Psoas muscle (tissue), 8 donors: ENCODE data around the gene ZBTB39. TPM values are rescaled to one million over a fixed set of nuclear protein-coding genes. Genes with fewer than 3 reads are reported as not detected.

ENCODE experiments used
- ATAC-seq, 4 donors: fragments of 200-7000 bp; cut with Tn5 transposase; one replicate each; pipeline ENCODE4 v1.9.1; 2020; ENCODE audit warnings: moderate library complexity in 3 of 4, mild to moderate bottlenecking in 2 of 4
- DNase-seq, 2 donors: peaks; one replicate each; pipeline ENCODE4 v3.0.0-alpha.2; 2020
- H3K27ac ChIP-seq: fragments of 200-600 bp; one replicate; pipeline ENCODE4 v1.8.0; 2022
- H3K27me3 ChIP-seq, 3 donors: fragments of 200-600 bp in 1 of 3; one replicate each; pipeline versions ENCODE4 v1.6.1 to v1.8.0; 2013 to 2022; ENCODE audit warnings: low read length in 2 of 3, mild to moderate bottlenecking in 2 of 3, moderate library complexity in 1 of 3; ENCODE audit not compliant: insufficient read depth in 3 of 3
- H3K36me3 ChIP-seq, 2 donors: fragments of 200-600 bp in 1 of 2; one replicate each; pipeline versions ENCODE4 v1.6.1 to v1.8.0; 2013 to 2022; ENCODE audit warnings: low read depth in 1 of 2, mild to moderate bottlenecking in 1 of 2, moderate library complexity in 1 of 2; ENCODE audit not compliant: insufficient read depth in 1 of 2
- H3K4me1 ChIP-seq: fragments of 200-600 bp; one replicate; pipeline ENCODE4 v1.8.0; 2022
- H3K4me3 ChIP-seq: fragments of 200-600 bp; one replicate; pipeline ENCODE4 v1.8.0; 2022; ENCODE audit warnings: mild to moderate bottlenecking
- H3K9me3 ChIP-seq: fragments of 200-600 bp; one replicate; pipeline ENCODE4 v1.8.0; 2022
- CTCF ChIP-seq: fragments of 200-600 bp; IDR thresholded peaks from one replicate; pipeline ENCODE4 v1.8.0; 2022; ENCODE audit warnings: antibody characterized with exemption
- WGBS, 3 donors: extraction: QIAGEN DNeasy Blood & Tissue Kit; methylation state at CpG; one replicate each; pipeline versions ENCODE4 v1.1.6 to v1.1.7; 2013; 5-methylcytosine and 5-hydroxymethylcytosine counted together
- intact Hi-C, 2 donors: fragments of 100-400 bp; cut with DNase I; formaldehyde crosslinking; loops; one replicate each; pipeline versions ENCODE4 v1.11.0 to v1.14.2; 2022
- polyA plus RNA-seq, 3 donors: library from polyadenylated mRNA; stranded (reverse); fragments of 200-250 nt; gene quantifications; one replicate each; pipeline ENCODE4 v1.2.3, GENCODE V29; 2013
- total RNA-seq, 4 donors: library from RNA; stranded (reverse); fragmentation: NEBNext Ultra II Directional in 2 of 4; extraction: Animal tissue kit (Norgen Biotek cat#: 25700) in 2 of 4; gene quantifications; one replicate each; pipeline versions ENCODE4 v1.2.1 to v1.2.4, GENCODE V29; 2021 to 2023
- donor health status: healthy with polysubstance abuse.
- donor health status: DM: no; HTN: no; CAD: no; lungs with moderate emphysema.
- donor health status: Bipolar disorder and iron deficiency.
- donor health status: healthy.
- donor health status: DM: yes; HTN: yes; CAD: no.
- donor health status: DM: no; HTN: no; CAD: no.
- donor health status: DM: no; HTN: no; CAD: no.
- donor health status: DM: yes; HTN: yes; CAD: no.

The ZBTB39 gene
- total and polyA plus RNA-seq, 7 donors: 1.2 to 5.2 (median 3.2) TPM

- ATAC-seq: no peak
Observed at GRCh38 chr12:57046947-57047890, 40.9 kb upstream of the ZBTB39 start.

GRCh38 chr12:57046086-57046791 lies 39.9 kb upstream of the ZBTB39 start:
- DNase-seq: no peak
- ATAC-seq: no peak
- Histone ChIP-seq H3K9me3 (no peaks in the 10 kb centered on the region), H3K27ac (no peak overlapping the region), H3K4me1 (no peaks in the 10 kb centered on the region), H3K27me3 (no peaks in the 10 kb centered on the region), H3K36me3 (no peaks in the 10 kb centered on the region), H3K4me3 (no peak overlapping the region)
- intact Hi-C loops: no loop called here
- no peak for TF ChIP-seq CTCF
- 17 to 30% (median 24%) methylated on average over 6 of the region's 6 CpGs for WGBS, 3 donors

More at GRCh38 chr12:57046947-57047890, 40.9 kb upstream of the ZBTB39 start:
- Histone ChIP-seq H3K27ac (no peak overlapping the region), H3K9me3 (no peaks in the 10 kb centered on the region), H3K4me1 (no peaks in the 10 kb centered on the region), H3K27me3 (no peaks in the 10 kb centered on the region), H3K36me3 (no peaks in the 10 kb centered on the region), H3K4me3 (no peak overlapping the region)
- 56 to 68% (median 61%) methylated on average over 10 of the region's 10 CpGs for WGBS, 3 donors
- no peak for DNase-seq
- intact Hi-C loops: no loop called here
- no peak for TF ChIP-seq CTCF

DNA sequence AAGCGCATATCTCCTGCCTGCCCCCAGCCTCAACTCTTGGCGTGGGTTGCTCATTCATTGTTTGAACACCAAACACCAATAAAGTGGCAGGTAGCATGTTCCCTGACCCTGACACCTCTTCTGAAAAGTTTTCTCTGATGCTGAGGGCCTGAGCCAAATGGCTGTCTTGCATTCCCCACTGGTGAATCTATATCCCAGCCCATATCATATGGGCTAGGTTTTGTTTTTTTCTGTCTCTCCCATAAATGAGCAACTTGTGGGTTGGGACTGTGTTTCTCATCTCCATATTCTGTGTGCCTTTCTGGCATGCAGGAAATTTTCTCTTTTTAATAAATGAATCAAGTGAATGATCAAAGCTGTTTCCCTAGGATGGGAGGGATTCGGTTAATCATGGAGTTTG lies 38.5 kb upstream of the ZBTB39 start:
- Histone ChIP-seq H3K4me3 (no peak overlapping the region), H3K4me1 (no peaks in the 10 kb centered on the region), H3K9me3 (no peaks in the 10 kb centered on the region), H3K36me3 (no peaks in the 10 kb centered on the region), H3K27me3 (no peaks in the 10 kb centered on the region), H3K27ac (no peak overlapping the region)
- WGBS, 3 donors: 93 to 98% (median 93%) methylated on average over 3 of the region's 3 CpGs
- DNase-seq (no peak), ATAC-seq (no peak)
- intact Hi-C loops: no loop called here
- TF ChIP-seq CTCF: no peak

DNA sequence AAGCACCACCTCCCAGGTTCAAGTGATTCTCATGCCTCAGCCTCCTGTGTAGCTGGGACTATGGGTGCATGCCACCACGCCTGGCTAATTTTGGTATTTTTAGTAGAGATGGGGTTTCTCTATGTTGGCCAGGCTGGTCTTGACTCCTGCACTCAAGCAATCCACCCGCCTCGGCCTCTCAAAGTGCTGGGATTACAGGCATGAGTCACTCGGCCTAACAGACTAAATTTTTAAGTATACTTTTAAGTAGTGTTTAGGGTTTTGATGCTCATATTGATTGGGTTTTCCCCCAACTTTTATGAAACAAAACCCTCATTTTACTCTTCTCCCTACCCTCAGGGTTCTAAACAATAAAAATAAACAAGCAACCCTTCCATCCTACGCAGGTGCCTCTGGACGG lies 38.1 kb upstream of the ZBTB39 start:
- ATAC-seq (no peak), DNase-seq (no peak)
- 88 to 92% (median 90%) methylated on average over 6 of the region's 6 CpGs for WGBS, 3 donors
- Histone ChIP-seq H3K9me3 (no peaks in the 10 kb centered on the region), H3K4me1 (no peaks in the 10 kb centered on the region), H3K27me3 (no peaks in the 10 kb centered on the region), H3K27ac (no peak overlapping the region), H3K36me3 (no peaks in the 10 kb centered on the region), H3K4me3 (no peak overlapping the region)
- intact Hi-C loops: no loop called here
- TF ChIP-seq CTCF: no peak
